SH-SY5Y (cell line): ENCODE data around the gene DPF1.

Source experiments
- GATA2 ChIP-seq: IDR thresholded peaks from 2 replicates; pipeline ENCODE4 v1.6.1; 2011; ENCODE audit warnings: mild to moderate bottlenecking, low read depth, low read length
- GATA3 ChIP-seq: IDR thresholded peaks from 2 replicates; pipeline ENCODE4 v1.6.1; 2011; ENCODE audit warnings: low read depth, mild to moderate bottlenecking, low read length, moderate library complexity

DNA sequence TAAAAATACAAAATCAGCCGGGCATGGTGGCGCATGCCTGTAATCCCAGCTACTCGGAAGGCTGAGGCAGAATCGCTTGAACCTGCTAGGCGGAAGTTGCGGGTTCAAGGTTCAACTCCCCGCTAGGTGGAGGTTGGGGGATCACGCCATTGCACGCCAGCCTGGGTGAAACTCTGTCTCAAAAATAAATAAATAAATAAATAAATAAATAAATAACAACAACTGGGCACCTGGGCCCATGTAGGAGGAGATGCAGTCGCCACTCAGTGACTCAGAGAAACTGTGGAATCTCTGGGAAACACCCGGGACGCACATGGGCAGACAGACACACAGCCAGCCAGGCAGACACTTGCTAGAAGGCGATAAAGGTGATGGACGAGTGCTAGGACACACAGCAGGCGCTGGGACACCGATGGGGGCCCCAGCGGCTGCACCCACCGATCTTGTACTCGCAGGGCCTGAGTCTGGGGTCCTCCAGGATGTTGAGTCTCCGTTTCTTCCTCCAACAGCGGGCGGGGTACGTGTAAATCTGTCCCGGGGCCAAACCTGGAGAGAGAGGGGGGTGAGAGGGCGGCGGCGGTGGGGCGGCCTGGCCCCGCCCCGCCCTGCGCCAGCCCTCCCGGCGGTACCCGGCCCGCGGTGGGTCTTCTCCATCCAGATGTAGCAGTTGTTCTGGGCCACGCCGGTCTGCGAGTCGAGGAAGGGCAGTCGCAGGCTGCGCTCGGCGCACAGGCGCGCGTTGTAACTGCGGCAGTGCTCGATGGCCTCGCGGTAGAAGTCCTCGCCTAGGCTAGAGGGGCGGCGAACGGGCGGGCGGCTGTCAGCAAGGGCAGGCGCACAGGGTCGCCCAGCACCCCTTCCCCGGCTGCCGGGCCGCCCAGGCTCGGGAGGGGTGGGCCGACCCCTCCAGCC is 1.8 kb downstream of the DPF1 start:
- TF ChIP-seq GATA3 = no peak
- no peak for TF ChIP-seq GATA2
